HepG2 (cell line): ENCODE measurements around the gene ITGB2. TPM values are rescaled to one million over a fixed set of nuclear protein-coding genes. Genes with fewer than 3 reads are reported as not detected.

Experiments used
- DMAP1 ChIP-seq: IDR thresholded peaks from 2 replicates; pipeline ENCODE4 v1.6.1; 2016
- DR1 ChIP-seq: sonication (generic); formaldehyde crosslinking; IDR thresholded peaks from 2 replicates; pipeline ENCODE4 v1.8.0; 2021; ENCODE audit warnings: mild to moderate bottlenecking, missing genetic modification reagents, inconsistent platforms
- FOSL2 ChIP-seq: sonication (generic); formaldehyde crosslinking; IDR thresholded peaks from 2 replicates; pipeline ENCODE4 v1.4.0; 2020; ENCODE audit warnings: missing genetic modification reagents
- FOXA3 ChIP-seq: IDR thresholded peaks from 2 replicates; pipeline ENCODE4 v1.6.1; 2016; ENCODE audit warnings: missing genetic modification reagents, missing compliant biosample characterization
- KDM2A ChIP-seq: sonication (generic); formaldehyde crosslinking; IDR thresholded peaks from 2 replicates; pipeline ENCODE4 v1.4.0; 2020; ENCODE audit warnings: low read depth, missing genetic modification reagents, borderline replicate concordance
- KDM3A ChIP-seq: IDR thresholded peaks from 2 replicates; pipeline ENCODE4 v1.6.1; 2018; ENCODE audit warnings: low read depth, missing compliant biosample characterization
- LCORL ChIP-seq, 2 experiments: fragments of 450-650 bp in 1 of 2; sonication (generic) in 1 of 2; formaldehyde crosslinking in 1 of 2; IDR thresholded peaks; 2 replicates each; pipeline versions ENCODE4 v1.5.0 to v1.6.1; 2017 to 2020; ENCODE audit warnings: antibody characterized with exemption in 1 of 2, missing genetic modification reagents in 1 of 2
- MAZ ChIP-seq, 2 experiments: sonication (generic) in 1 of 2; formaldehyde crosslinking in 1 of 2; IDR thresholded peaks; 2 replicates each; pipeline versions ENCODE4 v1.5.0 to v1.6.1; 2012 to 2020; ENCODE audit warnings: low read depth in 2 of 2, mild to moderate bottlenecking in 2 of 2, borderline replicate concordance in 1 of 2, improper control_type of control experiment in 1 of 2, low read length in 1 of 2, missing genetic modification reagents in 1 of 2, moderate library complexity in 1 of 2
- RBFOX2 ChIP-seq: fragments of 200-400 bp; formaldehyde crosslinking; IDR thresholded peaks from 2 replicates; pipeline ENCODE4 v1.6.1; 2017; ENCODE audit warnings: low read depth, mild to moderate bottlenecking, low read length
- WIZ ChIP-seq: sonication (generic); formaldehyde crosslinking; IDR thresholded peaks from 2 replicates; pipeline ENCODE4 v1.5.1; 2020; ENCODE audit warnings: mild to moderate bottlenecking, missing genetic modification reagents
- ZFX ChIP-seq: sonication (generic); formaldehyde crosslinking; IDR thresholded peaks from 2 replicates; pipeline ENCODE4 v1.4.0; 2020; ENCODE audit warnings: mild to moderate bottlenecking, low read depth, missing genetic modification reagents, moderate library complexity
- ZNF883 ChIP-seq: sonication (generic); formaldehyde crosslinking; IDR thresholded peaks from 2 replicates; pipeline ENCODE4 v1.5.1; 2020; ENCODE audit warnings: mild to moderate bottlenecking, missing genetic modification reagents; ENCODE audit errors: not compliant biosample characterization
- ZSCAN22 ChIP-seq: sonication (generic); formaldehyde crosslinking; IDR thresholded peaks from 2 replicates; pipeline ENCODE4 v1.4.0; 2020; ENCODE audit warnings: mild to moderate bottlenecking, missing genetic modification reagents
- ZSCAN25 ChIP-seq: sonication (generic); formaldehyde crosslinking; IDR thresholded peaks from 2 replicates; pipeline ENCODE4 v1.8.0; 2022; ENCODE audit warnings: mild to moderate bottlenecking, missing genetic modification reagents
- polyA plus RNA-seq, 8 experiments: library from polyadenylated mRNA; depleted of rRNA in 3 of 8; stranded (reverse) in 7 of 8; unstranded in 1 of 8; fragments of >200 nt; fragmentation: Illumina TruSeq in 4 of 8; extraction: Trizol in 4 of 8; gene quantifications; 2 replicates each; pipeline versions ENCODE4 v1.2.1 to v1.2.3, GENCODE V29; 2011 to 2016; ENCODE audit warnings: low read depth in 4 of 8, missing spikeins in 1 of 8, mixed read lengths in 1 of 8; ENCODE audit not compliant: insufficient read depth in 1 of 8
- total RNA-seq, 5 experiments: library from RNA; depleted of rRNA; stranded (reverse); fragments of >200 nt; fragmentation: Illumina TruSeq; extraction: Trizol; gene quantifications; 2 replicates each; pipeline ENCODE4 v1.2.3, GENCODE V29; 2016; ENCODE audit warnings: low read depth in 1 of 5
- TF ChIP-seq, protein P1 (sequence below): sonication (generic); formaldehyde crosslinking; IDR thresholded peaks from 2 replicates; pipeline ENCODE4; 2020; ENCODE audit warnings: missing genetic modification reagents, mild to moderate bottlenecking, borderline replicate concordance
- TF ChIP-seq, protein P2 (sequence below): sonication (generic); formaldehyde crosslinking; IDR thresholded peaks from 2 replicates; pipeline ENCODE4 v1.4.0; 2020; ENCODE audit warnings: missing genetic modification reagents
- TF ChIP-seq, protein P3 (sequence below): sonication (generic); formaldehyde crosslinking; IDR thresholded peaks from 2 replicates; pipeline ENCODE4 v1.9.0; 2022; ENCODE audit warnings: missing genetic modification reagents, mild to moderate bottlenecking, borderline replicate concordance
- TF ChIP-seq, protein P4 (sequence below): sonication (generic); formaldehyde crosslinking; IDR thresholded peaks from 2 replicates; pipeline ENCODE4 v1.5.1; 2020; ENCODE audit warnings: mild to moderate bottlenecking, missing genetic modification reagents, moderate library complexity

Gene ITGB2
- total and polyA plus RNA-seq, 2 of the 13 experiments (the other 11 are each of a cell fraction or from before 2014, with no cell fraction given), result 4.2 to 18.0 TPM

DNA sequence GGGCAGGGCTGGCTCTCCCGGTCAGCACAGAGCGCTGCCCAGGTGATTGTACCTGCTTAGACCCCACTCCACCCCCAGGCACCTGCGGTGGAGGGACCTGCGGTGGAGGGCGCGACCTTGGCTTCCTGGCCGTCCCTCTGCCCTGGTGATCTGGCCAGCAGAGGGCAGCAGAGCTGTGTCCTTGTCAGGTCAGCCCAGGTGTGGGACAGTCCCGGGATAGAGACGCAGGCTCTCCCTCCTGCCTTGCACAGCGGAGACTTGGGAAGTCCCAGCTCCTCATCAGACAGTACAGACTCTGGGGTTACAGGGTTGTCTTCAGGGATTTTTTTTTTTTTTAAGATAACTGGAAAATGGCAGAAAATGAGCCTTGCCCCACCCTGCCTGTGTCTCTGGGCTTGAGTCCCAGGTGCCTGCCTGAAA is 29.1 kb upstream of the ITGB2 start (continued):
- TF ChIP-seq, protein P1, sequence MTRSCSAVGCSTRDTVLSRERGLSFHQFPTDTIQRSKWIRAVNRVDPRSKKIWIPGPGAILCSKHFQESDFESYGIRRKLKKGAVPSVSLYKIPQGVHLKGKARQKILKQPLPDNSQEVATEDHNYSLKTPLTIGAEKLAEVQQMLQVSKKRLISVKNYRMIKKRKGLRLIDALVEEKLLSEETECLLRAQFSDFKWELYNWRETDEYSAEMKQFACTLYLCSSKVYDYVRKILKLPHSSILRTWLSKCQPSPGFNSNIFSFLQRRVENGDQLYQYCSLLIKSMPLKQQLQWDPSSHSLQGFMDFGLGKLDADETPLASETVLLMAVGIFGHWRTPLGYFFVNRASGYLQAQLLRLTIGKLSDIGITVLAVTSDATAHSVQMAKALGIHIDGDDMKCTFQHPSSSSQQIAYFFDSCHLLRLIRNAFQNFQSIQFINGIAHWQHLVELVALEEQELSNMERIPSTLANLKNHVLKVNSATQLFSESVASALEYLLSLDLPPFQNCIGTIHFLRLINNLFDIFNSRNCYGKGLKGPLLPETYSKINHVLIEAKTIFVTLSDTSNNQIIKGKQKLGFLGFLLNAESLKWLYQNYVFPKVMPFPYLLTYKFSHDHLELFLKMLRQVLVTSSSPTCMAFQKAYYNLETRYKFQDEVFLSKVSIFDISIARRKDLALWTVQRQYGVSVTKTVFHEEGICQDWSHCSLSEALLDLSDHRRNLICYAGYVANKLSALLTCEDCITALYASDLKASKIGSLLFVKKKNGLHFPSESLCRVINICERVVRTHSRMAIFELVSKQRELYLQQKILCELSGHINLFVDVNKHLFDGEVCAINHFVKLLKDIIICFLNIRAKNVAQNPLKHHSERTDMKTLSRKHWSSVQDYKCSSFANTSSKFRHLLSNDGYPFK (CRISPR knock-in tag), result peak; percentile 20; the same call in 1 of the 2 replicates
- TF ChIP-seq ZFX (CRISPR knock-in tag), result 0 out of 2 replicates have a peak, but pooled peaks have one; percentile 34
- no peak for TF ChIP-seq WIZ (CRISPR knock-in tag)
- 0 out of 2 replicates have a peak, but pooled peaks have one; percentile 26 for TF ChIP-seq FOSL2 (CRISPR knock-in tag)
- TF ChIP-seq ZSCAN22 (CRISPR knock-in tag), result no peak
- TF ChIP-seq DR1 (CRISPR knock-in tag), result no peak
- TF ChIP-seq KDM2A (CRISPR knock-in tag), result peak; percentile 63; the same call in 1 of the 2 replicates
- no peak for TF ChIP-seq LCORL (IDR thresholded peaks at IDR 0.05)
- peak; percentile 46; the same call in 1 of the 2 replicates for TF ChIP-seq LCORL (CRISPR knock-in tag; IDR thresholded peaks at IDR 0.05)
- TF ChIP-seq, protein P2, sequence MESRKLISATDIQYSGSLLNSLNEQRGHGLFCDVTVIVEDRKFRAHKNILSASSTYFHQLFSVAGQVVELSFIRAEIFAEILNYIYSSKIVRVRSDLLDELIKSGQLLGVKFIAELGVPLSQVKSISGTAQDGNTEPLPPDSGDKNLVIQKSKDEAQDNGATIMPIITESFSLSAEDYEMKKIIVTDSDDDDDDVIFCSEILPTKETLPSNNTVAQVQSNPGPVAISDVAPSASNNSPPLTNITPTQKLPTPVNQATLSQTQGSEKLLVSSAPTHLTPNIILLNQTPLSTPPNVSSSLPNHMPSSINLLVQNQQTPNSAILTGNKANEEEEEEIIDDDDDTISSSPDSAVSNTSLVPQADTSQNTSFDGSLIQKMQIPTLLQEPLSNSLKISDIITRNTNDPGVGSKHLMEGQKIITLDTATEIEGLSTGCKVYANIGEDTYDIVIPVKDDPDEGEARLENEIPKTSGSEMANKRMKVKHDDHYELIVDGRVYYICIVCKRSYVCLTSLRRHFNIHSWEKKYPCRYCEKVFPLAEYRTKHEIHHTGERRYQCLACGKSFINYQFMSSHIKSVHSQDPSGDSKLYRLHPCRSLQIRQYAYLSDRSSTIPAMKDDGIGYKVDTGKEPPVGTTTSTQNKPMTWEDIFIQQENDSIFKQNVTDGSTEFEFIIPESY (CRISPR knock-in tag), result peak; percentile 97
- TF ChIP-seq, protein P3, sequence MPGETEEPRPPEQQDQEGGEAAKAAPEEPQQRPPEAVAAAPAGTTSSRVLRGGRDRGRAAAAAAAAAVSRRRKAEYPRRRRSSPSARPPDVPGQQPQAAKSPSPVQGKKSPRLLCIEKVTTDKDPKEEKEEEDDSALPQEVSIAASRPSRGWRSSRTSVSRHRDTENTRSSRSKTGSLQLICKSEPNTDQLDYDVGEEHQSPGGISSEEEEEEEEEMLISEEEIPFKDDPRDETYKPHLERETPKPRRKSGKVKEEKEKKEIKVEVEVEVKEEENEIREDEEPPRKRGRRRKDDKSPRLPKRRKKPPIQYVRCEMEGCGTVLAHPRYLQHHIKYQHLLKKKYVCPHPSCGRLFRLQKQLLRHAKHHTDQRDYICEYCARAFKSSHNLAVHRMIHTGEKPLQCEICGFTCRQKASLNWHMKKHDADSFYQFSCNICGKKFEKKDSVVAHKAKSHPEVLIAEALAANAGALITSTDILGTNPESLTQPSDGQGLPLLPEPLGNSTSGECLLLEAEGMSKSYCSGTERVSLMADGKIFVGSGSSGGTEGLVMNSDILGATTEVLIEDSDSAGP (CRISPR knock-in tag), result peak; percentile 53; the same call in 1 of the 2 replicates
- no peak for TF ChIP-seq MAZ (IDR thresholded peaks at IDR 0.05; ENCODE audit: borderline replicate concordance, low read depth, low read length)
- TF ChIP-seq MAZ (CRISPR knock-in tag; IDR thresholded peaks at IDR 0.05; ENCODE audit: low read depth), result peak; percentile 56
- TF ChIP-seq ZNF883 (CRISPR knock-in tag), result no peak
- 0 out of 2 replicates have a peak, but pooled peaks have one; percentile 35 for TF ChIP-seq ZSCAN25 (CRISPR knock-in tag)
- no peak for TF ChIP-seq DMAP1
- TF ChIP-seq KDM3A (CRISPR knock-in tag), result peak; percentile 66; the same call in 1 of the 2 replicates
- TF ChIP-seq, protein P4, sequence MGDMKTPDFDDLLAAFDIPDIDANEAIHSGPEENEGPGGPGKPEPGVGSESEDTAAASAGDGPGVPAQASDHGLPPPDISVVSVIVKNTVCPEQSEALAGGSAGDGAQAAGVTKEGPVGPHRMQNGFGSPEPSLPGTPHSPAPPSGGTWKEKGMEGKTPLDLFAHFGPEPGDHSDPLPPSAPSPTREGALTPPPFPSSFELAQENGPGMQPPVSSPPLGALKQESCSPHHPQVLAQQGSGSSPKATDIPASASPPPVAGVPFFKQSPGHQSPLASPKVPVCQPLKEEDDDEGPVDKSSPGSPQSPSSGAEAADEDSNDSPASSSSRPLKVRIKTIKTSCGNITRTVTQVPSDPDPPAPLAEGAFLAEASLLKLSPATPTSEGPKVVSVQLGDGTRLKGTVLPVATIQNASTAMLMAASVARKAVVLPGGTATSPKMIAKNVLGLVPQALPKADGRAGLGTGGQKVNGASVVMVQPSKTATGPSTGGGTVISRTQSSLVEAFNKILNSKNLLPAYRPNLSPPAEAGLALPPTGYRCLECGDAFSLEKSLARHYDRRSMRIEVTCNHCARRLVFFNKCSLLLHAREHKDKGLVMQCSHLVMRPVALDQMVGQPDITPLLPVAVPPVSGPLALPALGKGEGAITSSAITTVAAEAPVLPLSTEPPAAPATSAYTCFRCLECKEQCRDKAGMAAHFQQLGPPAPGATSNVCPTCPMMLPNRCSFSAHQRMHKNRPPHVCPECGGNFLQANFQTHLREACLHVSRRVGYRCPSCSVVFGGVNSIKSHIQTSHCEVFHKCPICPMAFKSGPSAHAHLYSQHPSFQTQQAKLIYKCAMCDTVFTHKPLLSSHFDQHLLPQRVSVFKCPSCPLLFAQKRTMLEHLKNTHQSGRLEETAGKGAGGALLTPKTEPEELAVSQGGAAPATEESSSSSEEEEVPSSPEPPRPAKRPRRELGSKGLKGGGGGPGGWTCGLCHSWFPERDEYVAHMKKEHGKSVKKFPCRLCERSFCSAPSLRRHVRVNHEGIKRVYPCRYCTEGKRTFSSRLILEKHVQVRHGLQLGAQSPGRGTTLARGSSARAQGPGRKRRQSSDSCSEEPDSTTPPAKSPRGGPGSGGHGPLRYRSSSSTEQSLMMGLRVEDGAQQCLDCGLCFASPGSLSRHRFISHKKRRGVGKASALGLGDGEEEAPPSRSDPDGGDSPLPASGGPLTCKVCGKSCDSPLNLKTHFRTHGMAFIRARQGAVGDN (CRISPR knock-in tag), result peak; percentile 63
- TF ChIP-seq RBFOX2, result no peak
- 0 out of 2 replicates have a peak, but pooled peaks have one; percentile 27 for TF ChIP-seq FOXA3
